Putamen (tissue), 1 donor: ENCODE results near the gene DLG3.
"Not testable (repeated sequence)": the region's sequence is repeated elsewhere in the genome, so short reads cannot be mapped to it uniquely, and the experiment has no call there.

Source experiments
- DNase-seq: peaks from one replicate; pipeline ENCODE4 v3.0.0-alpha.2; 2016; ENCODE audit warnings: low spot score

The DLG3 gene

DNA sequence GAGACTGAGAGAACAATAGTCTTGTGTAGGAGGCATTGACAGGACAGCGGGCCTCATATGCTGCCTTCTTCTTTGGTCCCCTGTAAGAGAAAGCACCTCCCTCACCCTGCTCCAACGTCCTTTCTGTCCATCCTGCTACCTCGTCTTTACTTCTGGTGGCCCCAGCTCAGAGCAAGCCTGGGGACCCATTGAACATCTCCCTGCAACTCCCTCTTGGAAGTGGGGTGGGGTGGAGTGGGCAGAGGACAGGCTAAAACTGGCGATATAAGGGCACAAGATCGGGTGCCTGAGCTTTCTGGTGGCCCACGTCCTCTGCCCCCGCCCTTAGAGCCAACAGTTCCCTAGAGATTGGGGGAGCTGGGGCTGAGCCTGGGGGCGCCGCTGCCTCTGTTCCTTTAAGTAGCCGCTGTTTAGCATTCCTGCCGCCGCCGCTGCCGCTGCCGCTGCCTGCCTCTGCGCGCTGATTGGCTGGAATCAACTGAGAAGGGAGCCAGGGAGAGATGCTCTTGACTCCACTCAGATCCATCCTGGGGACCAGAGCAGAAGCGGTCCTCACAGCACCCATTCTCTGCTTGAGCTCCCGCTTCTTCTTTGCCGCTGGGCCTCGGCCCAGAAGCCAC lies at the start of gene DLG3:
Gene DLG3 (plus strand): TSS at position 510 of the 620 bp plus-strand sequence. CDS start 367 bp downstream, outside the sequence.
- DNase-seq = peak; percentile 74

DNA sequence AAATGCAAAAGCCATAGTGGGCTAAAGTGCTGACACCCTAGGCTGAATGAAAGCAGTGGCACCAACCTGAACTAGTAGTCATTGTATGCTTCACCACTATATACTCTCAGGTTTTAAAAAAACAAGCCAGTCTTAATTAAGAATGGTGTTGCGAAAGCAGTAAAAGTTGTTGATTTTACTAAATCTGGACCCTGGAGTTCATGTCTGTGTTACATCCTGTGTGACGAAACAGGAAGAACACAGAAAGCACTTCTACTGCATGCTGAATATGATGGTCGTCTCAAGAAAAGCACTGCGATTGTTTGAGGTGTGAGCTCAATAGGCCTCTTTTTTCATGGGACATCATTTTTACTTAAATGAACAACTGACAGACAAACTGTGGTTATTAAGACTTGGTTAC lies 45.7 kb upstream of the DLG3 start:
- DNase-seq = no peak

DNA sequence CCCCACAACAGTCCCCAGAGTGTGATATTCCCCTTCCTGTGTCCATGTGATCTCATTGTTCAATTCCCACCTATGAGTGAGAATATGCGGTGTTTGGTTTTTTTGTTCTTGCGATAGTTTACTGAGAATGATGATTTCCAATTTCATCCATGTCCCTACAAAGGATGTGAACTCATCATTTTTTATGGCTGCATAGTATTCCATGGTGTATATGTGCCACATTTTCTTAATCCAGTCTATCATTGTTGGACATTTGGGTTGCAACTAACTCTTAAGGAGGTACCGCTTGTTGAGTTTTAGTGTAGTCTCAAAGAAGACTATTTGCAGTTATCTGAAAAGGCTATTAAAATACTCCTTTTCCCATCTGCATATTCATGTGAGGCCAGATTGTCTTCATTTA lies 44.5 kb upstream of the DLG3 start:
- not testable (repeated sequence) for DNase-seq

DNA sequence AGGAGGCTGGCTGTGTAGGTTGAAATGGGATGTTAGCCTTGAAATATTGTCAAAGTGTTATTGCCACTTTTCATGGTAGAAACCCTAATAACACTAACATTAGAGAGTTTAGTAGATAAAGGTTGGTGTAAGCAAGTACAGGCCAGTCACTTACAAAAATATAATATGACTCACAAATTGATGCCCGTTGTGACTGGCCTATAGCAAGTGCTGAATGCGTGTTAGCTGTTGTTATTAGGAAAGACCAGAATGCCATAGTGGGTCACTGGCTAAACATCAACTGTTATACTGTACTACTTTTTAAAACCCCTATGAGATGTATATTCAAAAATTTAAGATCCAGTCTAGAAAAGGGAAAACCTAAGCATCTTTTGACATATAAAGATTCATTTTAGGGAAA lies 41.9 kb upstream of the DLG3 start:
- DNase-seq = no peak

DNA sequence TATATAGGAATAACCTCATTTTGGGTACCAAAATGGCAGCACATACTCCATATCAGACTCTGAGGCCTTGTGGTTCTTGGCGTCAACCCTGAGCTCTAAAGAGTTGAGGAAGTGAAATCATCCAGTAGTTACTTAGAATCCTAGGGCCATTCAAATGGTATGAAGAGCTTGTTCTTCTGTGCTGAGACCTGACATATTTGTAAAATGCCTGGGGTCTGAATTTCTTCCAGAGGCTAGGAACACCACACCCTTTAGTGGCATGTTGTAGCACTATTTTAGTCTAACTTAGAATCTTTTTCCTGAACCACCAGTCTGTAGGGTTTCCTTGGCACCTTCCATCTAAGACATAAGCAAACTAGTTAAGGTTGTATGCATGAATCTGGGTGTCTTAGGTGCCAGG lies 39.6 kb upstream of the DLG3 start:
- DNase-seq = no peak

DNA sequence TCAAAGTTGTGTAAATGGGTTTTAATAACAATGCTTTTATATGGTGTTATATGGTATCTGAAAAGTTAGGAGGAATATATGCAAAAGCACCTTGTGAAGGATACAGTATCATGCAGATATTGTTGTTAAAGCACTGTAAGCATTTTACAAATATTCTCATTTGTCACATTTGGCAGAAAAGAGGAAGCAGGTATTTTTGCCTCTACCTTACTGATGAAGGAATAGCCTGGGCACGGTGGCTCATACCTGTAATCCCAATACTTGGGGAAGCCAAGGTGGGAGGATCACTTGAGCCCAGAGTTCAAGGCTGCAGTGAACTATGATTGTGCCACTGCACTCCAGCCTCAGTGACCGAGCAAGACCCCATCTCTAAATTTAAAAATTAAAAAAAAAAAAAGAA lies 33.7 kb upstream of the DLG3 start:
- no peak for DNase-seq

DNA sequence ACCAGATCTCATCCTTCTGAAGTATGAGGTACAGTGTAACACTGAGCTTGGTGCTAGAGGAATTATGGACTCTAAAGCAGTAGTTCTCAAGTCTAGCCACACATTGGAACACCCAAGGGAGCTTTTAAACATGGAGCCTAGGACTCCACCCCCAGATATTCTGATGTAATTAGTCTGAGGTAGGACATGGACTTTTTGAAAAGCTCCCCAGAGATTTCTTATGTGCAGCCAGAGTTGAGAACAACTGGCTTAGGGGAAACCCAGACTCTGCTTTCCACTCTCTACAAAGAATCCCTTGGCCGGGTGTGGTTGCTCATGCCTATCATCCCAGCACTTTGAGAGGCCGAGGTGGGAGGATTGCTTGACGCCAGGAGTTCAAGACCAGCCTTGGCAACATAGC lies 33.2 kb upstream of the DLG3 start:
- no peak for DNase-seq

DNA sequence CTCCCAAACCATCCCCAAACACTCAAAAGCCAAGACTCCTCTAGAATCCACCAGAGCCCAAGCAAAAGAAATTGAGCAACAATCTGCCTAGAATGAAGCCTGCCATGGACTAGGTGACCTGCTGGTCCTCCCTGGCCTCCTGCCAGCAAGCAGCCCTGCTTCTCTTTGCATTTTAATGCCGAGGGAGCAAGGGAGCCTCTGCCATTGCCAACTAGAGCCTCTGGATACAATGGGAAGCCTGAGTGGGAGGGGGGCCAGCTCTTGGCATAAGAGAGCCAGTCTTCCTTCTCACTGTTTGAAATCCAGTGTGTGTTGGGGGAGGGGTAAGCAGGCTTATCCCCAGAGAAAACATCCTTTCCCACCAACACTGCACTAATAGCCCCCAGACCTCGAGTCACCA lies 23.0 kb upstream of the DLG3 start:
- DNase-seq = no peak

DNA sequence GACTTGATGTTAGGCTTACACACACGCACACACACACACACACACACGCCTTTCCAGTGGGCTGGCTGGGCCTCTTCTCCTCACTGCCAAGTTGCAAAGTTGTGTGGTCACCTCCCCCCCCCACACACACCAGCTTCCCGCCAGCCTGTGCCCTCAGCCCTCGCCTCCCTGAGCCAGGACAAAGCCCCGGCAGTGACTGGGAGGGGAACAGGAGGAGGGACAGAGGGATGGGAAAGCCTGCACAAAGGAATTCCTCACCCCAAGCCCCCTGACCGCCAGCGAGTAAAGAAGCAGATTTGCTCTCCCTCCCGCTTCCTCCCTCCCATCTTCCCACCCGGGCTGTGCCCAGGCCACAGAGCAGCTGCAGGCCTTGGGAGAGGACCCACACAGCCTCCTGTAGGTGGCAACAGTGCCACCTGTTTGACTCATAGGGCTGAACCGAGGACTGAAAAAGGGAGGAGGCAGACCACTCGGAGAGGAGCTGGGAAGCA lies 21.7 kb upstream of the DLG3 start, which contains the start of gene GDPD2:
Gene GDPD2 (plus strand): TSS at position 464 of the 491 bp plus-strand sequence. CDS start 1,671 bp downstream, outside the sequence.
- DNase-seq = no peak

DNA sequence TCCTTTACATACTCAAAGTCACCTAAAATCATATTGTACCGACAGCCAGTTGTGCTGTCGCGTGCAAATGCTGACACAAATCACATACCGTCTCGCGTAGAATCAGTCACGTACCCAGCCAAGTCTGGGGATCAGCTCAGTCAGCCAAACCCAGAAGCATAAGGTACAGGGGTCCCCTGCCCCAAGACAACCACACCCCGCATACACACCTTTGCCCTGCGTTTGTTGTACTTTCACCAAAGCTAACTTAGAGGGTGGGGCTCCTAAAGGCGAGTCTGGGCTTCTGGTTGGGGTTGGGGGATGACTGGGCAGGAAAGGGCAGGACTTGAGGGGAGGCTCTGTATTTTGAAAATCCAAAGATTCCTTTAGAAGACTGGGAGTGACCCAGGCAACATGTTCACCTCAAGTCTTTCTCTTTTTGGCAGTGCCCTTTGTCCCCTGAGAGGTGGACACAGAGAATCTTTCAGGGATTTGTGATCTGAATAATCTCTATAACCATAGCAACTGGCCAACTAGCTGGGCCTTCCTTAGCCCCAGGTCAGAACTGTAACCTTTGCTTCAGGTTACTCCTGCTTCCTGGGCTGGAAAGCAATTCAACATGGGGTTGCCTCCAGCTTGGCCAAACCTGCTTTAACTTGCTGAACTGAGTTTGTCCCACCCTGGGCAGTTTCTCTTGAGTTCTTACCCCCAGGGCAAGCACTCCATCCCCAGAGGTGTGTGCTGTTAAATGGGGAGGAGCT lies 20.5 kb upstream of the DLG3 start:
- DNase-seq = no peak

DNA sequence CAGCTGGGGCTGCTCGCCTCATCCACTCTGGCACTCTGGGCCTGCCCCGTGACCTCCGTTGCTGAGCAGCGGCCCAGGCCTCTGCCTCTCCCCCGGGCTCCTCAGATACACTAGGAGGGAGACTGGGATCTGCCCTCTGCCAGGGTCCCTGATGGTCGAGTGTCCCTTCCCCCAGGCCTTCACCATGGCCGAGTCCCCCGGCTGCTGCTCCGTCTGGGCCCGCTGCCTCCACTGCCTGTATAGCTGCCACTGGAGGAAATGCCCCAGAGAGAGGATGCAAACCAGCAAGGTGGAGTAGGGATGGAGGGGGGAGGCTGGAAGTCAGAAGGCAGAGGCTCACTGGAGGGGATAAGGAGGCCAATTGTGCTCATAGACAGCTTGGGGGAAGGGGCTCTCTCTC lies 19.8 kb upstream of the DLG3 start:
- no peak for DNase-seq

DNA sequence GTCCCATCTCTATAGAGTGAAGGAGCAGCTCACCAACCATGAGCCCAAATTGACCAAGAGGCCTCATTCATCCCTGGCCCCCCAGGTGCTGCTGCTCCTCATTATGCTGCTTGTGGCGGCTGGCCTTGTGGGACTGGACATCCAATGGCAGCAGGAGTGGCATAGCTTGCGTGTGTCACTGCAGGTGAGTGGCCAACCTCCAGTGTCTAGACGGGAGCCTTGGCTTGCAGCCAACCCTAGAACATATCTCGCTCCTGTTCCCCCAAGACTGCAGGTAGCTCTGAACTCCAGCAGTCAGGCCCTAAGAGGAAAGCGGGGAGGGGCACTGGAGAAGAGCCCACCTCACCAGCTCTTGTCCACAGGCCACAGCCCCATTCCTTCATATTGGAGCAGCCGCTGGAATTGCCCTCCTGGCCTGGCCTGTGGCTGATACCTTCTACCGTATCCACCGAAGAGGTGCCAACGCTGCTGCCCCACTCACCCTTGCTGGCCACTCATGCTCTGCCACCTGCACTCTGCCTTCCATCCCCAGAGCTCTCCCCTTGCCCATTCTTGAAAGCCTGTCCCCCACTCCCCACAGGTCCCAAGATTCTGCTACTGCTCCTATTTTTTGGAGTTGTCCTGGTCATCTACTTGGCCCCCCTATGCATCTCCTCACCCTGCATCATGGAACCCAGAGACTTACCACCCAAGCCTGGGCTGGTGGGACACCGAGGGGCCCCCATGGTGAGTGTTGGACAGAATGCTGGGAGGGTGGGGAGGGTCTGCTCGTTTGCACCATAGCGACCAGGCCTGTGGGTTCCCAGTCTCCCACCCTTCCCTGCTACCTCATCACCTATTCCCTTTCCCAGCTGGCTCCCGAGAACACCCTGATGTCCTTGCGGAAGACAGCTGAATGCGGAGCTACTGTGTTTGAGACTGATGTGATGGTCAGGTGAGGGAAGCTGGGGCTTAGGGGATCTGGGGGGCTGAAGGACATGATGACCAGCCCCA lies 18.1 kb upstream of the DLG3 start:
- no peak for DNase-seq

DNA sequence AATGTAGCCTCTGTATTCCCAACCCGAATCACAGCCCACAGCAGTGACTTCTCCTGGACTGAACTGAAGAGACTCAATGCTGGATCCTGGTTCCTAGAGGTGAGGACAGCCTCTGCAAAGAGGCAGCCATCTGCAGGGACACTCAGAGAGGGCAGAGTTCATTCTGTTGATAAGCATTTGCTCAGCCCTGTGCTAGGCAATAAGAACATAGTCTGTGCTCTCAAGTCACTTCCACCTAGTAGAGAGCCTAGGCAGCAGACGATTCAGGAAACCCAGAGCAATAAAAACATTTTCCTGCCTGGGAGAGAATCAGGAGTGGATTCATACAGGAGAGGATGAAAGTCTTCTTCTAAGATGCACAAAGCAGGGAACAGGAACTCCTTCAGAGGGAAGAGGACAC lies 17.3 kb upstream of the DLG3 start:
- DNase-seq = no peak

DNA sequence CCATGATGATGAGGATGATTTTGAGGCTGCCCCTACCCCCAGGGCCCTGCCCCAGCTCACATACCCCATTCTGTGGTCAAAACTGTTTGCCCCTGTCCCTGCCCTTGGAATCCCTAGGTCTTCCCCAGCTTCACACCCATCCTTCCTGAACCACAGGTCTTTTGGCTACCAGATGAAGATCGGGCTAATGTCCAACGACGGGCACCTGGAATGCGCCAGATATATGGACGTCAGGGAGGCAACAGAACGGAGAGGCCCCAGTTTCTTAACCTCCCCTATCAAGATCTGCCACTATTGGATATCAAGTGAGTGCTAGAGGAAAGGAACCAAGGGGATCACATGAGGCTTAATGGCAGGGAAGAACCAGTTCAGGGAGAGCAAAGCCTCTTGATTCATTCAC lies 14.9 kb upstream of the DLG3 start:
- no peak for DNase-seq

DNA sequence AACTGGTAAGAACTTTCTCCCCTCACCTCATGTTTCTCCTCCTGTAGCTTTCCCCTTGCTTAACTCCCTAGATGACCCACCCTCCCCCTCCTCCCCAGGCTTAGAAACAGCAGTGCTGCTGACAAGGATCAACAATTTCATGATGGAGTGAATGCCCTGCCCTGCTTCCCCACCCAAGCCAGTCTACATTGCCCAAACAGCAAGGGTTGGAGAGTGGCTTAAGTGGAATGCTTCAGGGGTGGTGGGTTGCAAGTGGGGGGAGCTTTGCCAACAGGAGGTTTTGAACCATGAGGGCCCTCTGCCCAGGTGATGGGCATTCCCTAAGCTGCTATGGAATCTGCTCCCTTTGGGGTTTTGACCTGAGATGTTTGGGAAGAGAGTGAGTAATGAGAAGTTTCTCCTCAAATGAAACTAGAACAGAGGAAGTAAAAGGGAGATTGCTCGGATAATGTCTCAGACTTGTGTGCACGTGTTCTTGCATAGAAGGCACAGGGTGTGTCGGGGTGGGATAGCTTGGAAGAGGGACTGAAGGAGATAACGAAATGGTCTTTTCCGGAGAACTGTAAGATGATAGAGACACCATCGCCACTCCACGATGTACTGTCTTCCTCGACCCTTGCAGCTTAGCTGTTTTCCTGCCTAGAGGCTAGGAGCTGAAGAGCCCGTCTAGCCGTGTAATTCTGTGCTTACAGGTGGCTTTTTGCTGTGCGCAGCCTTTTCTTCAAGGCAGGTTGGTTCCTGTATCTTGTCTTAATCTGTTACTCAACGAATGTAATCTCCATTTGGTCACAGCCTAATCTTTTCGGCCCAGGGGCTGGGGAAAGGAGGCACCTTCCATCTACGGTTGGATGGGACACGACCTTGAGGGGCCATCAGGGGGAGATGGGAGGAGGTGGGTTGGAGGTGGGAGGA lies 11.4 kb upstream of the DLG3 start:
- no peak for DNase-seq

DNA sequence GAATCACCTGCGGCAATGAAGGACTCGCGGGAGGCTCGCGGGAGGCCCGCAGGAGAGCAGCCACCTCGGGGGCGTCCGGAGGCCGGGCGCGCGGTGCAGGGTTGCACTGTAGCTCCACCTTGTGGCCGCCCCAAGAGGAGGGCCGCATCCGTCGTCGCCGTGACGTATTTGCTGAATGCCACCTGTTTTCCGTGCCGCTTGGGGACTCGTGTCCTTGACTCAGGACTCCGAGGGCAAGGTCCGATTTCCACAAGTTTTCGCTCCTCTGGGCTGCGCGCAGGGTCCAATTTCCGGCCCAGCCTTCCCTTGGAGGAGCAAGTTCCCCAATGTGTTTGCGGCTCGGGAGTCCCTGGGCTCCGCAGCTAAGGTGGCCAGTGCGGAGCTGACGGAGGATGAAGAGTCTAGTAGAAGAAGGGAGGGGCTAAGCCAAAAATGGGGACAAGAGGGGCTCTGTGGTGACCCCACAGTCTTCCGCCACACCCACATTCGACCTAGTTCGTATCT lies 10.7 kb upstream of the DLG3 start:
- DNase-seq = peak; percentile 49

DNA sequence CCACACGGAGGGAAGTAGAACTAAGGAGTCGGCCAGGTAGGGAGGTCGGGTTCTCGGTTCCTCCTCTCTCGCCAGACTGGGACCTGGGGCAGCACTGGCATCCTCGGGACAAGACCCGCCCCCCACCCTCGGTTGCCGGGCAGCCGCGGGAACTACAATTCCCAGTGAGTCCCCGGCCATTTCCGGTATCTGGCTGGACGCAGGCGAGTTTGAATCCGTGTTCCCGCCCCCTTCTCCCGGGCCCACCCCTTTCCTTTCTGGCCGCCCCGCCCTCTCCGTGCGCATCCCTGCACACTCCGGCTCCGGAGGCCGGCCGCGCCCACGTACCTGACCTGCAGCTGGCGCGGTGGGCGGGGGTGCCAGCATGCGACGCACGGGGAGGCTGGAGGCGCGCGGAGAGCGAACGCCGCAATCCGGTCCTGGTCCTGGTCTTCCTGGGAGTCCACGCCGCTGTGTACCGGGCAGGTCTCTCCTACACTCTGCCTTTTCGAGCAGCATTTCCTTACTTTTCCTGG lies 10.2 kb upstream of the DLG3 start:
- peak; percentile 74 for DNase-seq

DNA sequence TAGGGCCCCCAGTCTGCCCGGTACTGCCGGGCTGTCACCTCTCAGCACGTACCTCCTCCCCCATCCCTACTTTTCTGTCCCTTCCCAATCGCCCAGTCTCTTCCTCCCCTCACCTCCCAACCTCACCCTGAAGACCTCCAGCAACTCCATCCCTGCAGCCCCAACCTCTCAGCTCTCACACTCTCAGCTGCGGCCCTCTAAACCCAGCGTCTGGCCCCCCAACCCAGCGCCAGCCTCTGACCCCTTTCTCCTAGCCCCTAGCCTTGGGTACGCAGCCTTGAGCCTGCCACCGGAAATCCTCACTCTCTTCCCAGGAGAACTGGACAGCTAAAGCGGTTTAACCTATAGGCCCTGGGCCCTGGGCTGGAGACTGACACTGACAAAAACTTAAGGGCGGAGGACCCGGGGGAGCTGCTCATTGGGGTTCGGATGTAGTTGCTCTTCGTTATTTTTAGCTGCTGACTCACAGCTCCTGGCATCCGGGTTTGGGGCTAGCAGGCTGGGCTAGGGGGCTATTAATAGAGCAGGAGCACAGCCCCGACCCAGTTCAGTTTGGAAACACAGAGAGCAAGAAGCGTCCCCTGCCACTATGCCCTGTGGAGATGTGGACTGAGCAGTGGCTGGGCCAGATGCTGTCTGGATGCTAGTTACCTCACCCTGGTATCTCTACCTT lies 9.6 kb upstream of the DLG3 start:
- no peak for DNase-seq

DNA sequence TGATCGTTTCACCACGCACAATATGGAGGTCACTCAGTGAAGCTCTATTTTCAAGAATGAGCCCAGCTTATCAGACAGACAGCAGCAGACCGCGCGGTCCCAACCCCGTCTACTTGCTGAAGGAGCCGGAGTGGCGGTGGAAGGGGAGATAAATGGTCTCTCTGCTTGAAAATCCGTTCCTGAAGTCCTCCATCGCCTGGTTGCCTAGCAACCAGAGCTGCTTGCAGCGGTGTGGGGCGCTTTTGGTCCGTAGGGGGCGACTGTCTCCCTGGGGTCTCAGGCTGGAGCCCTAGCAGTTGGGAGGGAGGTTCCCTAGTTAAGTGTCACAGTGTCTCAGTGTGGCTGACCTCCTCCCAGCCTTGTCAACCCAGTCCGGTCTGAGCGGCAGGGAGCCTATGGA lies 8.3 kb upstream of the DLG3 start:
- DNase-seq = no peak

DNA sequence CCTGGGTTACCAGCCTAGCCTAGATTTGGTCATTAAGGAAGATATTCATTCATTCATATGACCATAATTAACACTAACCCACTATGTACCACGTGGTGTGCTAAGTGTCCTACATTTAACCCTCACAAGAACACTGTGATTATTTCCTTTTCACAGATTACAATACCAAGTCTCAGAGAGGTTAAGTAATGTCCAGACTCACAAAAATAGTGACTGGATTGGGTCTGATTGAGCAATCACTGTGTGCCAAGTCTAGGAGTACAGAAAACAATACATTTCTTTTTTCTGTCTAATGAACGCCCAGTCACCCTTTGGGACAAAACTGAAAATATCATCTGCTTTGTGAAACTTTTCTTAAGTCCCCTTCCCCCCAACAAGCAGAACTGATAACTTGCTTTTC lies 7.6 kb upstream of the DLG3 start:
- no peak for DNase-seq
